ENCODE data around the gene NFIA.

Gene NFIA

DNA sequence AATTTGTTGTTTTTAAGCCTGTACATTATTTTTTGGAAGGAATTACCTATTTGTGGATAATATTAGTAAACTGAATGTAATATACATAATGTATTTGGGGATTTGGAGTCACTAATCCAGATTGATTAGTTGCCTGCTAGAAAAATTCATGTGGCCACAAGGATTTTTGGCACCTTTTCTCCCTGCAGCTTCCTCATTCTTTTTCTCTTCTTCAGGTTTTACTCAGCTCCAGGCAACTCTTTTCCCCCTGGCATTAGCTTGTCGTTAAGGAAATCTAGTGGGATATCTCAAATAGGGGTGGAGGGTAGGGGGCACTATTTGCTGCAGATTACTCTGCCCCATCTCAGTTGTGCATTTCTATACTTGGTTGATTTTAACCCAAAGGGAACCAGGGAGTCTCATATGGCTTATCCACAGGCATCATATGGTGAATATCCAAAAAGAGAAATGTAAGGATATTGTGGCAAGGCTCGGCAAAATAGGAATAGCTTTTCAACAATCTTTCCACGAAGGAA lies 203.1 kb downstream of the NFIA start:
- H2AFZ ChIP-seq (ENCODE audit: low read depth) = no peak overlapping the region
- H3K4me2 ChIP-seq = no peak overlapping the region; the same call in 1 of the 2 replicates
- H3K4me1 ChIP-seq (ENCODE audit: low read depth, poor library complexity, severe bottlenecking) = peaks cover 20% of the 10 kb centered on the region
- no peaks in the 10 kb centered on the region for H3K36me3 ChIP-seq (ENCODE audit: insufficient read depth)
- no peak overlapping the region for H3K27ac ChIP-seq
- no peak for TF ChIP-seq CTCF (conservative IDR thresholded peaks at IDR 0.05; ENCODE audit: low read depth, low read length)
- no peaks in the 10 kb centered on the region for H3K27me3 ChIP-seq (ENCODE audit: insufficient read depth, low read depth)
- no peaks in the 10 kb centered on the region for H4K20me1 ChIP-seq (ENCODE audit: insufficient read depth)
- H3K79me2 ChIP-seq (ENCODE audit: insufficient read depth, low read depth) = no peaks in the 10 kb centered on the region
- no peak overlapping the region for H3K9ac ChIP-seq
- H3K4me3 ChIP-seq (IDR thresholded peaks at IDR 0.05; ENCODE audit: insufficient read depth, low read depth, low read length) = no peak overlapping the region

- H3K36me3 ChIP-seq (ENCODE audit: insufficient read depth) = no peaks in the 10 kb centered on the region
- no peak overlapping the region for H3K4me3 ChIP-seq (IDR thresholded peaks at IDR 0.05; ENCODE audit: insufficient read depth, low read depth, low read length)
- no peaks in the 10 kb centered on the region for H3K79me2 ChIP-seq (ENCODE audit: insufficient read depth, low read depth)
- H3K27me3 ChIP-seq (ENCODE audit: insufficient read depth, low read depth) = no peaks in the 10 kb centered on the region
- no peak overlapping the region for H3K4me2 ChIP-seq
- peaks cover 20% of the 10 kb centered on the region for H3K4me1 ChIP-seq (ENCODE audit: low read depth, poor library complexity, severe bottlenecking)
- H4K20me1 ChIP-seq (ENCODE audit: insufficient read depth) = no peaks in the 10 kb centered on the region
- no peak overlapping the region for H3K27ac ChIP-seq
- H3K9ac ChIP-seq = no peak overlapping the region
- no peak overlapping the region for H2AFZ ChIP-seq (ENCODE audit: low read depth)
- TF ChIP-seq CTCF (conservative IDR thresholded peaks at IDR 0.05; ENCODE audit: low read depth, low read length) = no peak
Measured at GRCh38 chr1:61287014-61287413, 204.7 kb downstream of the NFIA start.

- no peak overlapping the region for H3K4me3 ChIP-seq (IDR thresholded peaks at IDR 0.05; ENCODE audit: insufficient read depth, low read depth, low read length)
- H3K4me1 ChIP-seq (ENCODE audit: low read depth, poor library complexity, severe bottlenecking) = peaks cover 20% of the 10 kb centered on the region
- H4K20me1 ChIP-seq (ENCODE audit: insufficient read depth) = no peaks in the 10 kb centered on the region
- H3K79me2 ChIP-seq (ENCODE audit: insufficient read depth, low read depth) = no peaks in the 10 kb centered on the region
- H3K4me2 ChIP-seq = no peak overlapping the region
- TF ChIP-seq CTCF (conservative IDR thresholded peaks at IDR 0.05; ENCODE audit: low read depth, low read length) = no peak
- H3K36me3 ChIP-seq (ENCODE audit: insufficient read depth) = no peaks in the 10 kb centered on the region
- no peak overlapping the region for H2AFZ ChIP-seq (ENCODE audit: low read depth)
- no peaks in the 10 kb centered on the region for H3K27me3 ChIP-seq (ENCODE audit: insufficient read depth, low read depth)
- no peak overlapping the region for H3K27ac ChIP-seq
- no peak overlapping the region for H3K9ac ChIP-seq
Measured at GRCh38 chr1:61287734-61288133, 205.4 kb downstream of the NFIA start.

DNA sequence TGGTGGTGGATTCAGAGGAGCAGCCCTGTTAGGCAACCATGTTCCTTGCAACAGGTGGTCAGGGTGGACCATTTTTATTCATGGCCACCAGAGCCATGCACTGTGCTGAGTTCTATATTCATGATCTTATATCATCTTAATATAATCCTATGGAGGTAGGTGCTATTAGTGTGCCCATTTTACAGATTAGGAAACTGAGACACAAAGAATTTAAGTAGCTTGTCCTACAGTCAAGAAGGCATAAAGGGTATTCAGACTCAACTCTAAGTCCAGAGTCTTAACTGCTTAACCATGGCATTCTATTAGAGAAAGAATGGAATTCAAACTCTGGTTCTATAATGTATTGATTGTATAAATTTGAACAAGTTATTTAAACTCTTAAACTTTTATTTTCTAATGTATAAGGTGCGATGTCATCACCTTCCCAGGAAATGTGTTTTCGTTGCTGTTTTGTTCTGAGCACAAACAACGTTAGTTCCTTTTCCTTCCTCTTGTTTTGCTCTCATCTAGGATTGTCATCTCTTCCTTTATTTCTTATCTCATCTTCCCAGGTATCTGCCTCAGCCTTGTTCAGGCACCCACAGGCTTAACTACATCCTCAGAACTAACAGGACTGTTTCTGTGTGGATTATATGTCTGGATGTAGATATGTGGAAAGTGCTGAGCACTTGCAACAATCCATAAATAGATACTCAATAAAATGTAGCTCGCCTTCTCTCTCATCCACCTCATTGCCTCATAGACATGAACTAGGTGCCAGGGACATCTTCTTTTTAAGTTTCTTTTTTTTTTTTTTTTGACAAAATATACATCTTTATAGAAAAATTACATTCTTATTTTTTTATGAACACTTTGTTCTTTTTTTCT lies 207.1 kb downstream of the NFIA start:
- H3K4me1 ChIP-seq (ENCODE audit: low read depth, poor library complexity, severe bottlenecking) = peaks cover 10% of the 10 kb centered on the region
- no peaks in the 10 kb centered on the region for H3K79me2 ChIP-seq (ENCODE audit: insufficient read depth, low read depth)
- no peak overlapping the region for H3K9ac ChIP-seq
- no peak for TF ChIP-seq CTCF (conservative IDR thresholded peaks at IDR 0.05; ENCODE audit: low read depth, low read length)
- no peak overlapping the region for H3K4me2 ChIP-seq
- no peak overlapping the region for H2AFZ ChIP-seq (ENCODE audit: low read depth)
- no peaks in the 10 kb centered on the region for H3K27me3 ChIP-seq (ENCODE audit: insufficient read depth, low read depth)
- H3K27ac ChIP-seq = no peak overlapping the region
- H4K20me1 ChIP-seq (ENCODE audit: insufficient read depth) = no peaks in the 10 kb centered on the region
- H3K4me3 ChIP-seq (IDR thresholded peaks at IDR 0.05; ENCODE audit: insufficient read depth, low read depth, low read length) = no peak overlapping the region
- H3K36me3 ChIP-seq (ENCODE audit: insufficient read depth) = no peaks in the 10 kb centered on the region
